ENCODE results near the gene PAX5.

Gene PAX5

GRCh38 chr9:36934478-36935065 lies 99.5 kb downstream of the PAX5 start:
- no peak for DNase-seq (ENCODE audit: low read depth)

GRCh38 chr9:36933676-36934215 lies 100.3 kb downstream of the PAX5 start:
- DNase-seq (ENCODE audit: low read depth), result no peak

DNA sequence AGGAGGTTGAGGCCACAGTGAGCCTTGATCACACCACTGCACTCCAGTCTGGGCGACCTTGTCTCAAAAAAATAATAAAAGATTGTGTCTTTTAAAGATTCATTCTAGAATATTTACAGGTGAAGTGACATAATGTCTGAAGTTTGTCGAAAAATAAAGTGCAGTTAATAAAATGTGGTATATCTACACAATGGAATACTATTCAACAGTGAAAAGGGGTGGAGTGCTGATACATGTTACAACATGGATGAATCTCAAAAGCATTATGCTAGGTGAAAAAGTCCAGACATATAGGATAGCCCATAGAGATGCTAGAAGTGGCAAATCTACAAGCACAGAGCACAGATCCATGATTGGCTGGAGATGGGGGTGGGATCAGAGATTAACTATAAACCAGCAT lies 101.9 kb downstream of the PAX5 start:
- DNase-seq (ENCODE audit: low read depth), result no peak

GRCh38 chr9:36930941-36931340 lies 103.1 kb downstream of the PAX5 start:
- no peak for DNase-seq (ENCODE audit: low read depth)

DNA sequence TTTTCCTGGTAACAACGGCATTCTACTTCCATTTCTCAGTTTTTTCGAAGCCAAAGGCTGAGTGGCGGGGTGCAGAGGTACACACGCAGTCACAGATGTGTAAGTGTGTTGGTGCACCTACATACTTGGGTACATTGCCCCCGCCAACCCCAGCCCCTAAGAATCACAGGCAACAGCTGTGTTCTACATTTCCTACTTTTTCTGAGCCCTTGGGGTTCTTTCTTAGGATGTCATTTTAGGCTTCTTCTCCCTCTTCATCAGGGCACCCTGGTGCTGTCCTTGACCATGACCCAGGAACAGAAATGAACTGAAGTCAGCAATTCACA lies 104.8 kb downstream of the PAX5 start:
- no peak for DNase-seq (ENCODE audit: low read depth)

DNA sequence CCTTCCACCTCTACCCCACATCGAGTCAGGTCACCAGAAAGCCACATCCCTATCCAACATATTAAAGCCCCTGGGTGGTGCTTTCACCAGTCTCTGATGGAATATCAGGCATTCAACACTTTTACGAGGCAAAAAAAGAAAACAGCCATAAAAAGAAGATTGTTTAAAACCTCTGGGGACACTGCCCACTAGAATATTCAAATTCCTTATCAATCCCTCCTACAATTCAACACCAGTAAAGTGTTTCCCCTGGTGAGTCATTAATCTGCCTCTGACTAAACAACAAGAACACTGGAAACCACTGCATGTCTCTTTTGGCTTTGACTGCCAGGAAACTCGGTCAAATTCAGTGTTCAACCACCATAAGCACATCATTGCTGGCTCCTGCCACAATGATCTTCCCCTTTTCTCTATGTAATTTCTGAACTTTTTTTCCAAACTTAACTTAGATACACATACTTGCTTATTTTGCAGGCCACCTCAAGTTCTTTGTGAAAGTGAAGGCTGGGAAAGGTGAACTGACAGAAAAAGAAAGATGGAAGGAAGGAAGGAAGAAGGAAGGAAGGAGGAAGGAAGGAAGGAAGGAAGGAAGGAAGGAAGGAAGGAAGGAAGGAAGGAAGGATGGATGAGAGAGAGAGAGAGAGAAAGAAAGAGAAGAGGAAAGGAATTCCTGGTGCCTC lies 105.3 kb downstream of the PAX5 start:
- DNase-seq (ENCODE audit: low read depth), result no peak

DNA sequence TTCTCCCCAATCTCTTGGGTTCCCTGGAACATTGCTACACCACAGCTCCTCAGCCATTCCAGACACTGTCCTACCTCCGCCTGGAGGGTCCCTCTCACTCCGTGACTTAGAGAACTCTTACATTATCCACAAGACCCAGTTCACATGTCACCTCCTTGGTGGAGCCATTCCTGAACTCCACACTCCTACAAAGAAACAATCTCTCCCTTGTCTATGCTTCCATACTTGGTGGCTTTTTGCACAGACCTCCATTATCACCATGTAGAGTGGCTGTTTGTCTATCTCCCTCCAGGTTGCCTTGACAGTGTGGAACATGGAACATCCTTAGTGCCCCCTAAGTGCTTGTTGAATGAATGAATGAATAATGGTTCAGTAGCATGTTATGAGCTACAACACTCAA lies 105.9 kb downstream of the PAX5 start:
- DNase-seq (ENCODE audit: low read depth), result no peak

GRCh38 chr9:36924757-36925432 lies 109.2 kb downstream of the PAX5 start:
- DNase-seq (ENCODE audit: low read depth), result no peak

- no peak for DNase-seq (ENCODE audit: low read depth)
Observed at GRCh38 chr9:36924071-36924470, 110.0 kb downstream of the PAX5 start.

- no peak for DNase-seq (ENCODE audit: low read depth)
Observed at GRCh38 chr9:36923025-36923625, 110.9 kb downstream of the PAX5 start.

- DNase-seq (ENCODE audit: low read depth), result no peak
Observed at GRCh38 chr9:36922548-36922947, 111.5 kb downstream of the PAX5 start.

GRCh38 chr9:36914212-36914577 lies 119.9 kb downstream of the PAX5 start:
- DNase-seq (ENCODE audit: low read depth), result no peak

DNA sequence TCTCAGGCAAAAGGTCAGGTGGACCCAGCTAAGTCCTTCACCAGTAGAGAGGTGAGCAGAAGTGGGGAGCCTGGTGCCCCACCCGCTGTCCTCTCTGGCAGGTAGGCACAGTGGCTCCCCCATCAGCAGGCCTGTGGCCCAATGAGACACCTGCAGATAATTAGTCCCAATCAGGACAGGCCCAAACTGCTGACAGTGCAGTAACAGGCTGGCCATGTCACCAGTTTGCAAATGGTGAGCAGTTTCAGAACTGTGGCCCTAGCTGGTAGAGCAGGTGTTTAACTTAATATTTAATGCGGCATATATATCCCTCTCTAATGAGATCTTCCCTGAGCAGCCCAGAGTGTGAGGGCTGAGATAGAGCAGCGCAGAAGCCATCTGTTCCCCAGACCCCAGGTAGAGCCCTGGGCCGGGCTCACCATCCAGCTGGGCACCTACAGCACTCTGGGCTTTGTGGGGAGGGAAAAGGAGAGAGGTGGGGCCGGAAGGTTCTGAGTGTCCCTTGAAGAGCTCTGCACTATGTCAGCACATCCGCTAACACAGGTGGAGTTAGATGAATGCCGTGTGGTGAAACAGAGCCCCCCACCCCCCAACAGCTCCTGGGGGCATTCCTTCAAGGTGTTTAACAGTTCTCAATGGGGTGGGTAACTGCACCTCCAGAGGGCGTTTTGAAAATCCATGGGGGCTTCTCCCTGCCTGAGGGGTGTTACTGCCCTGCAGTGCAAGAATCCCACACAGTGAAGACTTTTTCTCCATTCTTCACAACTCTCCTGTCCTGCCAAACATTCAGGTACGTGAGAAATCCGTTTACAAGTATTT lies 120.5 kb downstream of the PAX5 start:
- DNase-seq (ENCODE audit: low read depth), result no peak

DNA sequence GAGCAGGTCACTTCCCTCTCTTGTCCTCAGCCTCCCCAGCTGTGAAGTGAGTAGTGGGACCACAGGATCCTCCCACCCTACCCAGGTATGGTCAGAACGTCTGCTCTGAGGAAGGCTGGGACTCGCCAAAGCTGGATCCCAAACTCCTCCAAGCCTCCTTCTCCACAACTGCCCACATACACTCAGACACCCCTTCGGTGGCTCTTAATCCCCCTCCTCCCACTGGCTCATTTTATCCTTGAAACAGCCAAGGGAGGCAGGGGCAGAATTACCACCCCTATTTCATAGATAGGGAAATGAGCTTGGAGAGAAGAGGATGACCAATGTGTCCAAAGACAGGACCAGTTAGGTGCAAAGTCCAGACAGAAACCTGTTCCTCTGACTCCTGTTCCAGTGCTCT lies 121.4 kb downstream of the PAX5 start:
- no peak for DNase-seq (ENCODE audit: low read depth)

DNA sequence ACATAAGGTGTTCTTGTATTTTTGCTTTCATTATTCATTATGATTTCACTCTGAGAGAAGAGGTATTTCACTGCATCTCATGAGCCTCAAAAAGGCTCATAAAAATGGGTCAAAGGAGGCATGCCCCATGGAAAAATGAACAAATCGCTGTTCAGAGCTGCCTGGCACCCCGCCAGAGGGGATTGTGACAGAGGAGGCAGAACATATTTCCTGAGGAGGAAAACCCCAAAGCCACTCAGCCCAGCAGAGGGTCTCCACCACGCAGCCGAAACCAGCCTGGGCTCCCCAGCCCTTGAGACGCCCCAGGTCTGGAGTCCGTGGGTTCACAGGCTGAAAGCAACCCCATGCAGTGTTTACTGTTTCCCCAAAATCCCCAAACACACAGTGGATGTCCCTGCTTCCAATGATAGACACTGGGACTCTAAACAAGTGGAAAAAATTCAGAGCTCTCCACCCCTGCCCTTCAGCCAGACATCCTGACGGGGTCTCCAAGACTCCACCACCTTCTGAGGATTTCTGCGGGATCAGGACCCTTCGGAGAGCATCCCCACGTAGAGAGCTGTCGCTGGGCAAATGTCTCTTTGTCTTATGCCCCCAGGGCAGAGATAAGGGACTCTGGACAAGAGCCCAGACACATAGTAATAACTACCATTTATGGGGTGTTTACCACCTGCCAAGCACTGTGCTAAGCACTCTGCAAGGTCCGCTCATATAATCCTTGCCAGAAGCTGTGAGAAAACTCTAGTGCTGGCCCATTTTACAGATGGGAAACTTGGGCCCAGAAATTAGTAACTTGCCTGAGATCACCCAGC lies 122.3 kb downstream of the PAX5 start:
- no peak for DNase-seq (ENCODE audit: low read depth)

GRCh38 chr9:36911037-36911436 lies 123.0 kb downstream of the PAX5 start:
- DNase-seq (ENCODE audit: low read depth), result no peak

DNA sequence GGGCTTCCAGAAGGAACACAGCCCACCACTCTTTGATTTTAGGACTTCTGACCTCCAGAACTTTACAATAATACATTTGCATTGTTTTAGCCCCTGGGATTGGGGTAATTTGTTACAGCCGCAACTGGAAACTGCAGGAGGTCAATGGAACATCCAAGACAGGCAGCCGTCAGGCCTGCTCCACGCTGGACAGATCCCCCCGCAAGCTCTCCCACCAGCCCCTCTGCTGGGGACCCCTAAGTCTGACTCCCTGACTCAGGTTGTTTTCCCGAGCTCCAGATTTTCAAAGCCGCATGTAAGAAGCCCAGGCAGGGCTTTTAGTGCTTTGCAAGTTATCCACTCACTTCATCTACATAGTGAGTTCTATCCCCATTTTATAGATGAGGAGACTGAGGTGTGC lies 127.6 kb downstream of the PAX5 start:
- DNase-seq (ENCODE audit: low read depth), result no peak

- DNase-seq (ENCODE audit: low read depth), result no peak
Observed at GRCh38 chr9:36905101-36906066, 128.7 kb downstream of the PAX5 start.

- DNase-seq (ENCODE audit: low read depth), result no peak
Observed at GRCh38 chr9:36903541-36904435, 130.3 kb downstream of the PAX5 start.
